Mesenteric fat pad (tissue), 1 donor: ENCODE measurements around the gene VPS33A. TPM values are rescaled to one million over a fixed set of nuclear protein-coding genes. Genes with fewer than 3 reads are reported as not detected.

Experiments used
- DNase-seq: peaks from one replicate; pipeline ENCODE4 v3.0.0-alpha.2; 2020; ENCODE audit warnings: low spot score
- total RNA-seq: library from RNA; stranded (reverse); fragmentation: NEBNext Ultra II Directional; extraction: Animal tissue kit (Norgen Biotek cat#: 25700); gene quantifications from one replicate; pipeline ENCODE4 v1.2.1, GENCODE V29; 2021
- donor health status: DM: yes; HTN: yes; CAD: no.

VPS33A gene
- total RNA-seq, 1 donor from 2014 or later = 15.2 TPM

DNA sequence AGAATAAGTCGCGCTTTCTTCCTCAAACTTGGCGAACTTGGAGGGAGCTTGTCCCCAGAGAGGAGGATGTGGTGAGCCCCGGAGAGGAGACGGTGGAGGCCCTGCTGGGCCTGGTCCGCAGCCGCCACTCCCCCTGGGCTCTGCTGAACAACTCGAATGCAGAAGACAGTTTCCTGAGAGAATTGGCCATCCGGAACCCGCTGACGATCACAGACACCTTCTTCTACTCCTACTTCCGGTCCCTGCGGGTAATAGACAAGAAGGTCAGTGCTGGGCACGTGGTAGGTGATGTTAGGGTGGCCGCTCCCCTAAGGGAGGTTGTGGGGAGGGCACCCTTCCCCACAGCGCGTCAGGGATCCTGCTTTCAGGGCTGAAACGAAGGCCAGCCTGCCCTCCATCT, 81.8 kb downstream of the VPS33A start:
- DNase-seq = no peak

DNA sequence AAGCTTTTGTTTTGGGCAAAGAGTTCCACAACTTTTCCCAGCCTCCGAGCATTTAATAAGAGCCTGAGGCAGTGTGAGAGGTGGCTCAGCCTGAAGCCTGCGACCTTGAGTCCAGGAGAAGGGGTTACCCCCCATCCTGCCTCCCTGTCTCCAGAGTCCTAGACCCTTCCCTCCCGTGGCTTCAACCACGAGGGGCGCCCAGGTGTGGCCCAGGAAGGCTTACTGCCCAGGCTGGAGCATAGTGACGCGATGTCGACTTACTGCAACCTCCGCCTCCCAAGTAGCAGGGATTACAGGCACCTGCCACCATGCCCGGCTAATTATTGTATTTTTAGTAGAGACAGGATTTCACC, 82.7 kb downstream of the VPS33A start:
- no peak for DNase-seq

DNA sequence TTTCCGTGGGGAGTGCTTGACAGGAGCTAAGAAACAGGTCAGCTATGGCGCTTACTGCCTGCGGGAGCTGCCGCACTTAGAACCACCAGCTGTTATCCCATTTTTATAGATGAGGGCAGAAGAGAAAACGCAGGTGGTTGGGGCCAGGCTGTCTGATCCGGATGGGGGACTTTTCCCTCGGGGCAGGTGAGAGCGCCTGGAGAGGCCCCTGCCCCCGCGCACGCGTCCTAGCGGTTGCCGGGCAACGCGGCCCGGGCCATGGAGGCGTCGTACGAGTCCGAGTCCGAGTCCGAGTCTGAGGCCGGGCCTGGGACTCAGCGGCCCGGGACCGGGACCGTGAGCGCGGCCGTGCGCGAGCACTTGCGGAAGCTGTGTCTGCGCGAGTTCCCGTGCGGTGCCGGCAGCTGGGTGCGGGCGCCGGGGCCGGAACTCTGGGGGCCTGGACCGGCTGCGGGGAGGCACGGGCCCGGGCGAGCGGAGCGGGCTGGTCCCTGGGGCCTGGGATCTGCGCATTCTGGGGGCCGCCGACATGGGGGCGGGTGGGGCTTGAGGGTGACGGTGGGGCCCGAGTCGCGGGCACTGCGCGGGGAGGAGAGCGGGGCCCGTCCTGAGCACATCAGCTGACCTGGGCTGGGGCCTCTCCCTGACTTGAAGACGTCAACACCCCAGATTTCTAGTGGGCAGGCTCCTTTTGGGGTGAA, 83.3 kb downstream of the VPS33A start, which contains the start of gene LRRC43:
Gene LRRC43 (plus strand): TSS at position 237 of the 701 bp plus-strand sequence. CDS start 22 bp downstream, at position 259.
- DNase-seq = no peak

Other genes with a start within 250 kb of the VPS33A start
- gene BCL7A, start 244.6 kb downstream of the VPS33A start, total RNA-seq = 3.2 TPM
- 68.4 TPM for gene MLXIP, start 187.7 kb downstream of the VPS33A start, total RNA-seq
- not detected for gene IL31, start 92.3 kb downstream of the VPS33A start, total RNA-seq
- 1.1 TPM for gene LRRC43, start 83.4 kb downstream of the VPS33A start, total RNA-seq
- not detected for gene B3GNT4, start 62.8 kb downstream of the VPS33A start, total RNA-seq
- gene DIABLO, start 40.4 kb downstream of the VPS33A start, total RNA-seq = 29.8 TPM
- gene CLIP1, start 156.2 kb upstream of the VPS33A start, total RNA-seq = 99.9 TPM
- gene ZCCHC8, start 234.4 kb upstream of the VPS33A start, total RNA-seq = 14.9 TPM